HL-60 (cell line): Measurements from ENCODE around the gene C16orf95.

Experiments
- GABPA ChIP-seq: IDR thresholded peaks from 2 replicates; pipeline ENCODE4 v1.6.1; 2012; ENCODE audit warnings: low read depth
- POLR2AphosphoS5 ChIP-seq: IDR thresholded peaks from 2 replicates; pipeline ENCODE4 v1.6.1; 2012; ENCODE audit warnings: low read depth
- REST ChIP-seq: IDR thresholded peaks from 2 replicates; pipeline ENCODE4 v1.6.1; 2012; ENCODE audit warnings: low read depth; ENCODE audit not compliant: insufficient replicate concordance
- TF ChIP-seq, protein P1 (sequence below): IDR thresholded peaks from one replicate; pipeline ENCODE4 v1.5.1; 2011; ENCODE audit warnings: low read length, control low read depth, inconsistent platforms; ENCODE audit not compliant: insufficient read depth

- TF ChIP-seq, protein P1, sequence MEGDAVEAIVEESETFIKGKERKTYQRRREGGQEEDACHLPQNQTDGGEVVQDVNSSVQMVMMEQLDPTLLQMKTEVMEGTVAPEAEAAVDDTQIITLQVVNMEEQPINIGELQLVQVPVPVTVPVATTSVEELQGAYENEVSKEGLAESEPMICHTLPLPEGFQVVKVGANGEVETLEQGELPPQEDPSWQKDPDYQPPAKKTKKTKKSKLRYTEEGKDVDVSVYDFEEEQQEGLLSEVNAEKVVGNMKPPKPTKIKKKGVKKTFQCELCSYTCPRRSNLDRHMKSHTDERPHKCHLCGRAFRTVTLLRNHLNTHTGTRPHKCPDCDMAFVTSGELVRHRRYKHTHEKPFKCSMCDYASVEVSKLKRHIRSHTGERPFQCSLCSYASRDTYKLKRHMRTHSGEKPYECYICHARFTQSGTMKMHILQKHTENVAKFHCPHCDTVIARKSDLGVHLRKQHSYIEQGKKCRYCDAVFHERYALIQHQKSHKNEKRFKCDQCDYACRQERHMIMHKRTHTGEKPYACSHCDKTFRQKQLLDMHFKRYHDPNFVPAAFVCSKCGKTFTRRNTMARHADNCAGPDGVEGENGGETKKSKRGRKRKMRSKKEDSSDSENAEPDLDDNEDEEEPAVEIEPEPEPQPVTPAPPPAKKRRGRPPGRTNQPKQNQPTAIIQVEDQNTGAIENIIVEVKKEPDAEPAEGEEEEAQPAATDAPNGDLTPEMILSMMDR, result no peak
- no peak for TF ChIP-seq POLR2AphosphoS5
- TF ChIP-seq GABPA, result no peak
- TF ChIP-seq REST, result no peak
These were observed 44.9 kb upstream of the C16orf95 start for GRCh38 chr16:87361916-87362619.
